ENCODE data around the gene CIB2.

CIB2 gene

DNA sequence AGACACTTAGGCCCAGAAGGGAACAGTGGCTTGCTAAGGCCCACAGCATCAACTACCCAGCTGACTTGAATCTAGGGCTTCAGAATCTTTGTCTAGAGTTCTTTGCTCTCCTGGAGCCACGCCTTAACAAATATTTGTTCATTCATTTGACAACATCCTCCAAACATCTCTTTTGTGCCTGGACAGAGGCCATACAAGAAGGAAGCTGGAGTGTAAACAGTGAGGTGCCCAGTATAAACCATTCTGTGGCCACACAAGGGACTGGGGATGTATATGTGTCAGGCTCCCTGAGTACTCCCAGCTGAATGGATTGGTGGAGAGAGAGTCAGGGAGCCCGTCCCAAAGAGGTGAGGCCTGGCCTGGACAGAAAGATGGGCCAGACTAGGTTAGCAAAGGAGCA lies 3.4 kb downstream of the CIB2 start:
- H3K27me3 ChIP-seq (ENCODE audit: control insufficient read depth, low read length): 0 out of 2 replicates have a peak, but pooled peaks cover 4% of the 10 kb centered on the region
- H3K4me1 ChIP-seq (ENCODE audit: control insufficient read depth, low read length): peaks cover 14% of the 10 kb centered on the region
- no peak overlapping the region for H3K4me3 ChIP-seq (ENCODE audit: low read length)
- H3K36me3 ChIP-seq (ENCODE audit: control insufficient read depth, low read length): no peaks in the 10 kb centered on the region
- peaks cover 7% of the 10 kb centered on the region for H3F3A ChIP-seq (ENCODE audit: control insufficient read depth, insufficient read depth)
- H4K20me1 ChIP-seq (ENCODE audit: control insufficient read depth, insufficient read depth, low read depth, low read length): no peaks in the 10 kb centered on the region
- no peak overlapping the region for H3K27ac ChIP-seq (ENCODE audit: low read depth, low read length)
- no peaks in the 10 kb centered on the region for H3K9me3 ChIP-seq (ENCODE audit: control insufficient read depth, insufficient read depth, low read length)
- no peak overlapping the region for H3K4me2 ChIP-seq (ENCODE audit: low read length)
- H3K79me2 ChIP-seq (ENCODE audit: control insufficient read depth, low read length): no peaks in the 10 kb centered on the region
- no peaks in the 10 kb centered on the region for H3K9me2 ChIP-seq (replicated peaks; ENCODE audit: control insufficient read depth, low read length)
- TF ChIP-seq CTCF (IDR thresholded peaks at IDR 0.05; ENCODE audit: low read depth, low read length, poor library complexity, severe bottlenecking): no peak
- TF ChIP-seq EZH2phosphoT487 (IDR thresholded peaks at IDR 0.05; ENCODE audit: borderline replicate concordance, low read length): no peak

DNA sequence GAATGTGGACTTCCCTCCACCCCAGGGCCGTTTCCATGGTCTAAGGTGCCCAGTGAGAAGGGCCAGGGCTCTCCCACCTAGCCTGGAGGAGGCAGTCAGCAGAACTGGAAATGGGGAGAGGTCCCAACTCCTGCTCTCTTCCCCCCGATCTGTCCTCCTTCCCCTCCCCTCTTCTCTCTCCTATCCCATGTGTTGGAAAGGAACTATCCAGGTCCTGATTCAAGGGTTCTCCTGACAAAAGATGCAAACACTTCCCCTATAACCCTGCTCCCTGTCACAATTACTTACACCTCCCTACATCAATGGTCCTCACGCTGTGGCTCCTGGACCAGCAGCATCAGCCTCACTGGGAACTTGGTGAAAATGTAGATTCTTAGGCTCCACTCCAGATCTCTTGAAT lies 6.0 kb downstream of the CIB2 start:
- TF ChIP-seq EZH2phosphoT487 (IDR thresholded peaks at IDR 0.05; ENCODE audit: borderline replicate concordance, low read length) (no peak), CTCF (IDR thresholded peaks at IDR 0.05; ENCODE audit: low read depth, low read length, poor library complexity, severe bottlenecking) (no peak)
- H3K27ac ChIP-seq (ENCODE audit: low read depth, low read length): no peak overlapping the region
- no peaks in the 10 kb centered on the region for H3K27me3 ChIP-seq (ENCODE audit: control insufficient read depth, low read length)
- no peaks in the 10 kb centered on the region for H3K9me3 ChIP-seq (ENCODE audit: control insufficient read depth, insufficient read depth, low read length)
- no peaks in the 10 kb centered on the region for H3K36me3 ChIP-seq (ENCODE audit: control insufficient read depth, low read length)
- H3K4me2 ChIP-seq (ENCODE audit: low read length): no peak overlapping the region
- no peaks in the 10 kb centered on the region for H3K79me2 ChIP-seq (ENCODE audit: control insufficient read depth, low read length)
- no peak overlapping the region for H3K4me3 ChIP-seq (ENCODE audit: low read length)
- H3K9me2 ChIP-seq (replicated peaks; ENCODE audit: control insufficient read depth, low read length): no peaks in the 10 kb centered on the region
- no peaks in the 10 kb centered on the region for H3K4me1 ChIP-seq (ENCODE audit: control insufficient read depth, low read length)
- H4K20me1 ChIP-seq (ENCODE audit: control insufficient read depth, insufficient read depth, low read depth, low read length): no peaks in the 10 kb centered on the region
- H3F3A ChIP-seq (ENCODE audit: control insufficient read depth, insufficient read depth): no peaks in the 10 kb centered on the region; the same call in 1 of the 2 replicates

DNA sequence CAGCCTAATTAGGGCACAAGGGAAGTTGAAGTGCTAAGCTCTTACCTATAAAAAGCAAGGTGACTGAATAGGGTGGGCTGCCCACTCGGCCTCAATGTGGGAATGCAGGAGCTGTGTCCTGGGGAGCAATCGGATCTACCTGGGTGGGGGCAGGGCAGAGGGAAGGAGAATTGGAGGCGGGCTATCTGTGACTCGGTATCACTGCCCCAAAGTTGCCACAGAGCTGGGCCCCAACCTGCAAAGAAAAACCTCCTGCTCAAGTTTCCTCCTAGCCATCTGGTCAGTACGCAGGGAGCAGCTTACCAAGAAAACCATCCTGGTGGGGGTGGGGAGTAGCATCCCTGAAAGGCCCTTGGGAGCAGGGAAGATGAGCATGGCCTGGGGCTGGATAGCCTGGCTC lies 10.7 kb downstream of the CIB2 start:
- H3K27me3 ChIP-seq (ENCODE audit: control insufficient read depth, low read length): no peaks in the 10 kb centered on the region
- H3K4me1 ChIP-seq (ENCODE audit: control insufficient read depth, low read length): no peaks in the 10 kb centered on the region
- no peak overlapping the region for H3K27ac ChIP-seq (ENCODE audit: low read depth, low read length)
- H3K9me3 ChIP-seq (ENCODE audit: control insufficient read depth, insufficient read depth, low read length): no peaks in the 10 kb centered on the region
- H3K79me2 ChIP-seq (ENCODE audit: control insufficient read depth, low read length): no peaks in the 10 kb centered on the region
- TF ChIP-seq EZH2phosphoT487 (IDR thresholded peaks at IDR 0.05; ENCODE audit: borderline replicate concordance, low read length) (no peak), CTCF (IDR thresholded peaks at IDR 0.05; ENCODE audit: low read depth, low read length, poor library complexity, severe bottlenecking) (no peak)
- no peak overlapping the region for H3K4me2 ChIP-seq (ENCODE audit: low read length)
- no peaks in the 10 kb centered on the region for H3F3A ChIP-seq (ENCODE audit: control insufficient read depth, insufficient read depth)
- H3K4me3 ChIP-seq (ENCODE audit: low read length): no peak overlapping the region
- no peaks in the 10 kb centered on the region for H3K36me3 ChIP-seq (ENCODE audit: control insufficient read depth, low read length)
- no peaks in the 10 kb centered on the region for H4K20me1 ChIP-seq (ENCODE audit: control insufficient read depth, insufficient read depth, low read depth, low read length)
- no peaks in the 10 kb centered on the region for H3K9me2 ChIP-seq (replicated peaks; ENCODE audit: control insufficient read depth, low read length)

GRCh38 chr15:78112551-78112950 lies 18.7 kb downstream of the CIB2 start:
- H3K27ac ChIP-seq (ENCODE audit: low read depth, low read length): no peak overlapping the region
- no peak overlapping the region for H3K4me2 ChIP-seq (ENCODE audit: low read length)
- H3K27me3 ChIP-seq (ENCODE audit: control insufficient read depth, low read length): no peaks in the 10 kb centered on the region
- no peaks in the 10 kb centered on the region for H3K79me2 ChIP-seq (ENCODE audit: control insufficient read depth, low read length)
- H3K9me3 ChIP-seq (ENCODE audit: control insufficient read depth, insufficient read depth, low read length): no peaks in the 10 kb centered on the region
- H3K4me1 ChIP-seq (ENCODE audit: control insufficient read depth, low read length): peaks cover 16% of the 10 kb centered on the region
- H3F3A ChIP-seq (ENCODE audit: control insufficient read depth, insufficient read depth): 0 out of 2 replicates have a peak, but pooled peaks cover 2% of the 10 kb centered on the region
- no peak overlapping the region for H3K4me3 ChIP-seq (ENCODE audit: low read length)
- TF ChIP-seq CTCF (IDR thresholded peaks at IDR 0.05; ENCODE audit: low read depth, low read length, poor library complexity, severe bottlenecking): no peak
- H3K36me3 ChIP-seq (ENCODE audit: control insufficient read depth, low read length): no peaks in the 10 kb centered on the region
- H3K9me2 ChIP-seq (replicated peaks; ENCODE audit: control insufficient read depth, low read length): no peaks in the 10 kb centered on the region
- no peaks in the 10 kb centered on the region for H4K20me1 ChIP-seq (ENCODE audit: control insufficient read depth, insufficient read depth, low read depth, low read length)

All from DOHH2 (cell line).